Gastroesophageal sphincter (tissue), 3 donors: Measurements from ENCODE around the gene CARNS1.

ENCODE experiments used
- CTCF ChIP-seq, 4 experiments: fragments of 200-600 bp in 2 of 4; fragments of 450-650 bp in 2 of 4; sonication (generic) in 1 of 4; IDR thresholded peaks; one replicate each; pipeline ENCODE4 v1.5.1; 2017 to 2019; ENCODE audit warnings: antibody characterized with exemption in 4 of 4, mild to moderate bottlenecking in 2 of 4, moderate library complexity in 2 of 4
- POLR2A ChIP-seq, 2 donors: fragments of 450-650 bp; IDR thresholded peaks; one replicate each; pipeline ENCODE4 v1.6.1; 2017; ENCODE audit warnings: antibody characterized with exemption in 2 of 2, mild to moderate bottlenecking in 2 of 2, moderate library complexity in 1 of 2

GRCh38 chr11:67439321-67440228, 24.1 kb downstream of the CARNS1 start:
- TF ChIP-seq POLR2A (IDR thresholded peaks at IDR 0.05) = no peak
- TF ChIP-seq CTCF (IDR thresholded peaks at IDR 0.05) = no peak
